Stimulated activated CD8-positive, alpha-beta memory T cell treated with anti-CD3 and anti-CD28 coated beads, Interleukin-12 subunit alpha, Interleukin-12 subunit beta, amount 100 ng/mL, for 24 hours (primary cell): ENCODE data around the gene TMEM221.
A peak's percentile ranks its signal among the peaks of the same experiment; 100 is the strongest.

Source experiments
- DNase-seq: peaks from one replicate; pipeline ENCODE4 v3.0.0-alpha.2; 2020; ENCODE audit errors: extremely low read depth

The TMEM221 gene

GRCh38 chr19:17473041-17473440 is 24.6 kb upstream of the TMEM221 start:
- no peak for DNase-seq

- DNase-seq = no peak
These were observed 23.1 kb upstream of the TMEM221 start for GRCh38 chr19:17471410-17472125.

- peak; percentile 79 for DNase-seq
These were observed 21.8 kb upstream of the TMEM221 start, which contains the start of gene SLC27A1 for GRCh38 chr19:17470068-17470841. Gene SLC27A1, plus strand, starts transcription at chr19:17470524. Its CDS starts 17 bp downstream, at chr19:17470541.

- peak; percentile 82 for DNase-seq
These were observed 21.1 kb upstream of the TMEM221 start for GRCh38 chr19:17469481-17470067.

- no peak for DNase-seq
These were observed 20.6 kb upstream of the TMEM221 start for GRCh38 chr19:17469092-17469480.

GRCh38 chr19:17468302-17469091 is 20.0 kb upstream of the TMEM221 start:
- no peak for DNase-seq

DNA sequence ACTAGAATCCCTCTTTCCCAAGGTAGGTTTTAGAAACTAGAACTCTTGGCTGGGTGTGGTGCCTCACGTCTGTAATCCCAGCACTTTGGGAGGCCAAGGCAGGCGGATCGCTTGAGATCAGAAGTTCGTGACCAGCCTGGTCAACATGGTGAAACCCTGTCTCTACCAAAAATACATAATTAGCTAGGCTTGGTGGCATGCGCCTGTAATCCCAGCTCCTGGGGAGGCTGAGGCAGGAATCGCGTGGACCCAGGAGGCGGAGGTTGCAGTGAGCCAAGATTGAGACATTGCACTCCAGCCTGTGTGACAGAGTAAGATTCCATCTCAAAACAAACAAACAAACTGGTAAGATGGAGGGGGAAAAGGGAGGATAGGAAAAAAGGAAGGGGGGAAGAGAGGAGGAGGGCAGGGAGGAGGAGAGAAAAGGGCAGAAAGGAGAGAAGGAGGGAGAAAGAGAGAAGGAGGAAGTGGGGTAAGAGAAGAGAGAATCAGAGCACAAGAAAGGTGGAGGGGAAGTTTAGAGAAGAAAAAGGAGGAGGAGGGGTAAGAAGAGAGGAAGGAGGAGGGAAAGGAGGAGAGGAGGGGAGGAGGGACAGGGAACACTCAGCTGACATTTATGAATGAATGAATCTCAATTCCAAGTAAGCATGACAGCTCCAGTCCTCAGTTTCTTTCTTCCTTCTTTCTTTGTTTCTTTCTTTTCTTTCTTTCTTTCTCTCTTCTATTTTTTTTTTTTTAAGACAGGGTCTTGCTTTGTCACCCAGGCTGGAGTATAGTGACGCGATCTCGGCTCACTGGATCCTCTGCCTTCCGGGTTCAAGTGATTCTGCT is 19.2 kb upstream of the TMEM221 start:
- DNase-seq = no peak

- DNase-seq = no peak
These were observed 18.0 kb upstream of the TMEM221 start for GRCh38 chr19:17466487-17466850.

- DNase-seq = no peak
These were observed 12.1 kb upstream of the TMEM221 start, which contains the start of gene NXNL1 for GRCh38 chr19:17460372-17461230. Gene NXNL1, minus strand, starts transcription at chr19:17460926. Its CDS starts 57 bp downstream, at chr19:17460869.

DNA sequence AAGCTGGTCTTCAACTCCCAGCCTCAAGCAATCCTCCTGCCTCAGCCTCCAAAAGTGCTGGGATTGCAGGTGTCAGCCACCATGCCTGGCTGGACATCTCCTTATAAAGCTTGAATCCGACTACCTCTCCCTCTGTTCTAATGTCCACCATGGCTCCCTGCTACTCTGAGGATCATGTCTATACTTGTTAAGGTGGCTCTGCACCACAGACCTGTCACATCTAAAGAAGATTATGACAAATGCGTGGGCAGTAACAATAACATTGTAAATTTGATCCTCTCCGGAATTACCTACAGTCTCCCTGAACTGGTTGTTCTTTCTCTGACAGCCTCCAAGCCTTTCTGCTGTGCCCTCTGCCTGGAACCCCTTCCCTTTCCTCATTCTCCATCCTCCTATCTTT is 10.5 kb upstream of the TMEM221 start:
- no peak for DNase-seq

- no peak for DNase-seq
These were observed 9.1 kb upstream of the TMEM221 start for GRCh38 chr19:17457616-17458015.

DNA sequence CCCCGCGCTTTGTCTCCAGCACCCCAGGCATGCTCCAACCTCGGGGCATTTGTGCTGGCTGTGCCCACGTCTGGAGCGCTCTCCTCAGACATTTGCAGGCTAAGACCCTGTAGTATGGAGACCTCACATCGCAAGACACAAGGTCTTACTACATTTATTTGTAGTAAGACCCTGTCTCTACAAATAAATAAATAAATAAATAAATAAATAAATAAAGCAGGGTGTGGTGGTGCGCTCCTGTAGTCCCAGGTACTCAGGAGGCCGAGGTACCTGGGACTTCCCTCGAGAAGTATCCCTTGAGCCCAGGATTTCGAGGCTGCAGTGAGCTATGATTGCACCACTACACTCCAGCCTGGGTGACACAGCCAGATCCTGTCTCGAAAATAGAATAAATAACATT is 7.7 kb upstream of the TMEM221 start:
- no peak for DNase-seq

- no peak for DNase-seq
These were observed 7.0 kb upstream of the TMEM221 start for GRCh38 chr19:17455308-17456123.

- DNase-seq = no peak
These were observed 6.2 kb upstream of the TMEM221 start for GRCh38 chr19:17454576-17455071.

DNA sequence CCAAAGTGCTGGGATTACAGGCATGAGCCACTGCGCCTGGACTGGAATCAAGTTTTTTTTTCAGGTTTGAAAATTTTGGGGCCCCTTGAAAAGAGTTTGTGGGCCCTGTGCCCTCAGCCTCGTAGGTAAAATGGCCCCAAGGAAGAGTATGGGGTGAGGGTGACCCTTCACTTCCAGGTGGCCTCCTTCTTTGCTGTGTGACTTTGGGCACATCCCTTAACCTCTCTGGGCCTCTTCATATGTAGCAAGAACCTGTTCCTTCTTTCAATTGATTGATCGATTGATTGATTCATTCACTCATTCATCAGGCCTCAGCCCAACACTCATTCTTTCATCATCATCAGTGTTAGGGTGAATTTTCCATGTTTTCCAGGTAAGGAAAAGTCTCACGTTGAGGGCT is 3.4 kb upstream of the TMEM221 start:
- no peak for DNase-seq

- no peak for DNase-seq
These were observed 2.0 kb upstream of the TMEM221 start for GRCh38 chr19:17450264-17451075.

GRCh38 chr19:17447704-17448130 is 751 bp downstream of the TMEM221 start:
- DNase-seq = no peak

DNA sequence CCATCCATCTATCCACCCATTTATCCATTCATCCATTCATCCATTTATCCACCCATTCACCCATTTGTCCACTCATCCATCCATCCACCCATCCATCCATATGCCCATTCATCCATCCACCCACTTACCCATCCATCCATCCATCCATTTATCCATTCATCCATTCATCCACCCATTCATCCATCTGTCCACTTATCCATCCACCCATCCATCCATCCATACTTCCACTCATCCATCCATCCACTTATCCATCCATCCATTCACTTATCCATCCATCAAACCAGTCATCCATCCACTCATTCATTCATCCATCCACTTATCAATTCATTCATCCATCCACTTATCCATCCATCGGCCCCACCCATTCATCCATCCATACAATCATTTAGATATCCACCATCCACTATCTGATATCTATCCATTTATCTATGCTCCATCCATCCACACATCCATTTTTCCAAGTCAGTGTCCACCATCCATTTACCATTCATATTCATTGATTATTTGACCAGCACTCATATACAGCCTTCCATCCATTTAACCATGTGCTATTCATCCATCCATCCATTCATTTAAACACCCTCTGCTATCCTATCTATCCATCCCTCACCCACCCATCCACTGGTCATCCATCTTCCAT is 2.8 kb downstream of the TMEM221 start:
- no peak for DNase-seq
